Frontal cortex (tissue), 4 donors: ENCODE data around the gene NPLOC4. TPM values are rescaled to one million over a fixed set of nuclear protein-coding genes. Genes with fewer than 3 reads are reported as not detected.
"Not testable (repeated sequence)": the region's sequence is repeated elsewhere in the genome, so short reads cannot be mapped to it uniquely, and the experiment has no call there.

Experiments used
- DNase-seq, 2 donors: peaks; one replicate each; pipeline ENCODE4 v3.0.0; 2012; ENCODE audit warnings: low spot score in 2 of 2
- FAIRE-seq: peaks from 2 replicates; lab custom pipeline; 2012; peaks lifted over from hg19 to GRCh38; lab: Jason Lieb, UNC
- total RNA-seq: library from RNA; depleted of rRNA; stranded (reverse); fragments of >200 nt; gene quantifications from one replicate; pipeline ENCODE4 v1.2.3, GENCODE V29; 2014
- donor health status: control.
- donor health status: control.
- donor health status: control.

NPLOC4 gene
- total RNA-seq, 1 donor from 2014 or later, result 39.9 TPM

GRCh38 chr17:81641825-81642489, 5.0 kb upstream of the NPLOC4 start:
- peak in 1 of 2 donors; percentile 11 for DNase-seq
- FAIRE-seq, result no peak

- DNase-seq (no peak), FAIRE-seq (no peak)
Measured at GRCh38 chr17:81640011-81640410, 3.1 kb upstream of the NPLOC4 start.

- DNase-seq, result no peak
- FAIRE-seq, result no peak
Measured at GRCh38 chr17:81638683-81639082, 1.8 kb upstream of the NPLOC4 start.

- FAIRE-seq (no peak), DNase-seq (no peak)
Measured at GRCh38 chr17:81635973-81636504, 873 bp downstream of the NPLOC4 start.

- FAIRE-seq (no peak), DNase-seq (no peak)
Measured at GRCh38 chr17:81635431-81635830, 1.5 kb downstream of the NPLOC4 start.

- FAIRE-seq (no peak), DNase-seq (no peak)
Measured at GRCh38 chr17:81631482-81631881, 5.4 kb downstream of the NPLOC4 start.

- FAIRE-seq, result no peak
- no peak for DNase-seq
Measured at GRCh38 chr17:81630274-81630673, 6.6 kb downstream of the NPLOC4 start.

GRCh38 chr17:81621494-81622130, 15.3 kb downstream of the NPLOC4 start:
- no peak for DNase-seq
- no peak for FAIRE-seq

GRCh38 chr17:81618307-81618706, 18.6 kb downstream of the NPLOC4 start:
- not testable (repeated sequence) for FAIRE-seq

GRCh38 chr17:81616877-81617276, 20.0 kb downstream of the NPLOC4 start:
- FAIRE-seq (no peak), DNase-seq (no peak)

More at GRCh38 chr17:81618307-81618706, 18.6 kb downstream of the NPLOC4 start:
- not testable (repeated sequence) for DNase-seq

GRCh38 chr17:81615401-81615930, 21.4 kb downstream of the NPLOC4 start:
- FAIRE-seq (no peak), DNase-seq (no peak)

- DNase-seq (no peak), FAIRE-seq (no peak)
Measured at GRCh38 chr17:81612172-81612970, 24.5 kb downstream of the NPLOC4 start.

- no peak for DNase-seq
- no peak for FAIRE-seq
Measured at GRCh38 chr17:81609541-81610311, 27.2 kb downstream of the NPLOC4 start.

GRCh38 chr17:81608605-81609004, 28.3 kb downstream of the NPLOC4 start:
- DNase-seq (no peak), FAIRE-seq (no peak)

GRCh38 chr17:81608082-81608481, 28.8 kb downstream of the NPLOC4 start:
- FAIRE-seq (no peak), DNase-seq (no peak)

GRCh38 chr17:81607431-81607830, 29.5 kb downstream of the NPLOC4 start:
- FAIRE-seq (no peak), DNase-seq (no peak)

GRCh38 chr17:81603846-81604610, 32.9 kb downstream of the NPLOC4 start:
- FAIRE-seq, result no peak
- DNase-seq, result no peak

GRCh38 chr17:81601525-81602120, 35.3 kb downstream of the NPLOC4 start:
- DNase-seq (peak in 1 of 2 donors; percentile 66), FAIRE-seq (no peak)
